Natural killer cell (primary cell): ENCODE measurements around the gene PSME2. TPM values are rescaled to one million over a fixed set of nuclear protein-coding genes. Genes with fewer than 3 reads are reported as not detected.

ENCODE experiments used
- ATAC-seq, 3 donors: fragments of 150-1000 bp in 2 of 3; fragments of 200-7000 bp in 1 of 3; cut with Tn5 transposase; 1 replicate in 1 of 3; 2 replicates in 2 of 3; pipeline ENCODE4 v1.10.0; 2021; ENCODE audit warnings: mild to moderate bottlenecking in 2 of 3, moderate library complexity in 2 of 3
- DNase-seq, 2 donors: peaks; one replicate each; pipeline versions ENCODE4 v3.0.0 to v3.0.0-alpha.2; 2013 to 2021; ENCODE audit warnings: mixed read lengths in 1 of 2
- H3K27ac ChIP-seq: one replicate; pipeline ENCODE4 v1.5.1; 2013; ENCODE audit warnings: mild to moderate bottlenecking, low read length
- H3K27me3 ChIP-seq: one replicate; pipeline ENCODE4 v1.6.1; 2013; ENCODE audit warnings: low read length; ENCODE audit not compliant: control insufficient read depth, insufficient read depth
- H3K36me3 ChIP-seq: one replicate; pipeline ENCODE4 v1.6.1; 2013; ENCODE audit warnings: low read length; ENCODE audit not compliant: control insufficient read depth, insufficient read depth
- H3K4me1 ChIP-seq: one replicate; pipeline ENCODE4 v1.6.1; 2013; ENCODE audit warnings: low read length; ENCODE audit not compliant: control insufficient read depth, insufficient read depth
- H3K4me3 ChIP-seq: one replicate; pipeline ENCODE4 v1.5.1; 2013; ENCODE audit warnings: low read length
- H3K9me3 ChIP-seq: one replicate; pipeline ENCODE4 v1.6.1; 2013; ENCODE audit warnings: low read length; ENCODE audit not compliant: control insufficient read depth, insufficient read depth
- H3K27ac Mint-ChIP-seq, 2 donors: one replicate each; pipeline ENCODE4 v1.8.0; 2022; ENCODE audit warnings: mild to moderate bottlenecking in 2 of 2, mixed read lengths in 2 of 2, moderate library complexity in 1 of 2
- H3K27me3 Mint-ChIP-seq, 2 donors: one replicate each; pipeline ENCODE4 v1.8.0; 2022; ENCODE audit warnings: low read depth in 2 of 2, mixed read lengths in 2 of 2
- H3K36me3 Mint-ChIP-seq: one replicate; pipeline ENCODE4 v1.8.0; 2022; ENCODE audit warnings: mixed read lengths
- H3K4me1 Mint-ChIP-seq, 2 donors: one replicate each; pipeline ENCODE4 v1.8.0; 2022; ENCODE audit warnings: mixed read lengths in 2 of 2
- H3K4me3 Mint-ChIP-seq: one replicate; pipeline ENCODE4 v1.8.0; 2022; ENCODE audit warnings: mild to moderate bottlenecking, moderate library complexity, mixed read lengths
- H3K9me3 Mint-ChIP-seq, 2 donors: one replicate each; pipeline ENCODE4 v1.8.0; 2022; ENCODE audit warnings: mixed read lengths in 2 of 2
- CTCF ChIP-seq: fragments of 200-600 bp; IDR thresholded peaks from one replicate; pipeline ENCODE4 v1.8.0; 2022; ENCODE audit warnings: antibody characterized with exemption
- WGBS: methylation state at CpG from one replicate; pipeline ENCODE4 v1.1.7; 2013; ENCODE audit warnings: missing lambda C conversion rate; ENCODE audit not compliant: insufficient coverage; 5-methylcytosine and 5-hydroxymethylcytosine counted together
- intact Hi-C: fragments of 100-400 bp; cut with micrococcal nuclease; formaldehyde crosslinking; loops from one replicate; pipeline ENCODE4 v1.14.2; 2022
- total RNA-seq, 4 donors: library from RNA; stranded (reverse); fragments of 120-200 nt in 1 of 4; gene quantifications; one replicate each; pipeline versions ENCODE4 v1.2.3 to v1.2.4, GENCODE V29; 2013 to 2022

Gene PSME2
- total RNA-seq, 3 donors from 2014 or later (not counting 1 experiment from before 2014, with no cell fraction given): 193 to 237 (median 234) TPM

GRCh38 chr14:24164518-24164991 is 18.1 kb upstream of the PSME2 start:
- ATAC-seq (no peak), DNase-seq (no peak)
- Histone ChIP-seq H3K9me3 (no peaks in the 10 kb centered on the region), H3K27me3 (no peaks in the 10 kb centered on the region), H3K36me3 (peaks cover 71% of the 10 kb centered on the region), H3K4me3 (no peak overlapping the region), H3K4me1 (peaks cover 37% of the 10 kb centered on the region), H3K27ac (no peak overlapping the region)
- 97% methylated on average over 14 of the region's 14 CpGs for WGBS
- Mint-ChIP-seq H3K4me1 (peaks cover 45 to 64% of the 10 kb centered on the region in 2 donors), H3K27me3 (no peaks in the 10 kb centered on the region), H3K9me3 (no peaks in the 10 kb centered on the region), H3K36me3 (no peaks in the 10 kb centered on the region), H3K4me3 (no peak overlapping the region), H3K27ac (peak overlapping the region; percentile 53 to 74)
- TF ChIP-seq CTCF: no peak
- intact Hi-C loops: no loop called here

- no peaks in the 10 kb centered on the region for H3K36me3 Mint-ChIP-seq
- peaks cover 45 to 54% of the 10 kb centered on the region in 2 donors for H3K4me1 Mint-ChIP-seq
- ATAC-seq (no peak), DNase-seq (peak in 1 of 2 donors; percentile 26)
- 62% methylated on average over 8 of the region's 8 CpGs for WGBS
- H3K9me3 ChIP-seq: no peaks in the 10 kb centered on the region
- peak overlapping the region; percentile 97 for H3K27ac Mint-ChIP-seq
- no peaks in the 10 kb centered on the region for H3K27me3 Mint-ChIP-seq
- H3K27me3 ChIP-seq: no peaks in the 10 kb centered on the region
- H3K9me3 Mint-ChIP-seq: no peaks in the 10 kb centered on the region
- peaks cover 37% of the 10 kb centered on the region for H3K4me1 ChIP-seq
- TF ChIP-seq CTCF: no peak
- H3K36me3 ChIP-seq: peaks cover 74% of the 10 kb centered on the region
- H3K27ac ChIP-seq: peak overlapping the region; percentile 94
- H3K4me3 ChIP-seq: peak overlapping the region; percentile 94
- intact Hi-C loops: no loop called here
- peak overlapping the region; percentile 99 for H3K4me3 Mint-ChIP-seq
Observed at GRCh38 chr14:24162093-24162492, 15.7 kb upstream of the PSME2 start.

GRCh38 chr14:24160850-24161804 is 14.7 kb upstream of the PSME2 start, which contains the start of gene IRF9:
IRF9 (plus strand) TSS chr14:24161265; CDS start chr14:24162145, 880 bp downstream.
- Histone ChIP-seq H3K27me3 (no peaks in the 10 kb centered on the region), H3K27ac (peak within 1 kb of the TSS; percentile 94), H3K4me1 (peaks cover 37% of the 10 kb centered on the region), H3K36me3 (peaks cover 74% of the 10 kb centered on the region), H3K4me3 (peak within 1 kb of the TSS; percentile 94), H3K9me3 (no peaks in the 10 kb centered on the region)
- Mint-ChIP-seq H3K27me3 (no peaks in the 10 kb centered on the region), H3K4me1 (peaks cover 43 to 54% of the 10 kb centered on the region in 2 donors), H3K36me3 (no peaks in the 10 kb centered on the region), H3K9me3 (no peaks in the 10 kb centered on the region), H3K4me3 (peak within 1 kb of the TSS; percentile 99), H3K27ac (peak within 1 kb of the TSS; percentile 97)
- WGBS: under 1% methylated on average over 11 of the region's 12 CpGs
- intact Hi-C loops: loop anchor here (1.0 to 2.0 kb wide), 3 partner anchors 15 to 102 kb away; partner anchors contain the start of genes DCAF11, NRL and PSME2
- peak; percentile 85 for TF ChIP-seq CTCF
- peak; percentile 91 to 97 (median 91) for ATAC-seq
- DNase-seq: peak; percentile 93 to 99
